Activated naive CD4-positive, alpha-beta T cell treated with anti-CD3 and anti-CD28 coated beads, Interleukin-2, amount 10 ng/mL, durations not matched to agents 7 days and 5 days (primary cell): ENCODE results near the gene CADM1.

Experiments
- CTCF ChIA-PET: fragments of 350-600 bp; sonication (Branson Sonifier 250); formaldehyde crosslinking; loops from one replicate; lab custom pipeline; 2021; ENCODE audit warnings: antibody characterized with exemption; lab: Charles Lee
- DNase-seq: peaks from one replicate; pipeline ENCODE4 v3.0.0-alpha.2; 2020
- H3K27ac Mint-ChIP-seq: one replicate; pipeline ENCODE4 v1.8.0; 2021; ENCODE audit warnings: mild to moderate bottlenecking, moderate library complexity, mixed read lengths
- H3K27me3 Mint-ChIP-seq: one replicate; pipeline ENCODE4 v1.8.0; 2021; ENCODE audit warnings: mild to moderate bottlenecking, mixed read lengths
- H3K36me3 Mint-ChIP-seq: one replicate; pipeline ENCODE4 v1.8.0; 2021; ENCODE audit warnings: mixed read lengths
- H3K4me1 Mint-ChIP-seq: one replicate; pipeline ENCODE4 v1.8.0; 2021; ENCODE audit warnings: mixed read lengths
- H3K4me3 Mint-ChIP-seq: one replicate; pipeline ENCODE4 v1.8.0; 2021; ENCODE audit warnings: mild to moderate bottlenecking, moderate library complexity, mixed read lengths
- H3K9me3 Mint-ChIP-seq: one replicate; pipeline ENCODE4 v1.8.0; 2021; ENCODE audit warnings: mixed read lengths

Gene CADM1

GRCh38 chr11:115525531-115526006, 21.4 kb upstream of the CADM1 start:
- DNase-seq = no peak
- no peaks in the 10 kb centered on the region for H3K4me1 Mint-ChIP-seq
- H3K27me3 Mint-ChIP-seq = no peaks in the 10 kb centered on the region
- no peaks in the 10 kb centered on the region for H3K36me3 Mint-ChIP-seq
- H3K4me3 Mint-ChIP-seq = no peak overlapping the region
- H3K27ac Mint-ChIP-seq = no peak overlapping the region
- CTCF ChIA-PET = no interaction called here
- no peaks in the 10 kb centered on the region for H3K9me3 Mint-ChIP-seq

- H3K27me3 Mint-ChIP-seq = no peaks in the 10 kb centered on the region
- no peak overlapping the region for H3K27ac Mint-ChIP-seq
- H3K36me3 Mint-ChIP-seq = no peaks in the 10 kb centered on the region
- DNase-seq = no peak
- H3K4me3 Mint-ChIP-seq = no peak overlapping the region
- no peaks in the 10 kb centered on the region for H3K4me1 Mint-ChIP-seq
- no peaks in the 10 kb centered on the region for H3K9me3 Mint-ChIP-seq
- CTCF ChIA-PET = interaction anchor here (0.6 kb wide), 1 partner anchor 15 kb away, joined by 4 read pairs; no protein-coding TSS in a partner anchor
Observed at GRCh38 chr11:115524572-115524971, 20.4 kb upstream of the CADM1 start.

GRCh38 chr11:115523727-115524399, 19.6 kb upstream of the CADM1 start:
- Mint-ChIP-seq H3K4me3 (no peak overlapping the region), H3K4me1 (no peaks in the 10 kb centered on the region), H3K9me3 (no peaks in the 10 kb centered on the region), H3K27ac (no peak overlapping the region), H3K36me3 (no peaks in the 10 kb centered on the region), H3K27me3 (no peaks in the 10 kb centered on the region)
- CTCF ChIA-PET = no interaction called here
- DNase-seq = no peak

GRCh38 chr11:115522302-115522701, 18.1 kb upstream of the CADM1 start:
- H3K4me1 Mint-ChIP-seq = no peaks in the 10 kb centered on the region
- CTCF ChIA-PET = no interaction called here
- no peak for DNase-seq
- no peaks in the 10 kb centered on the region for H3K36me3 Mint-ChIP-seq
- no peaks in the 10 kb centered on the region for H3K9me3 Mint-ChIP-seq
- H3K27me3 Mint-ChIP-seq = no peaks in the 10 kb centered on the region
- no peak overlapping the region for H3K27ac Mint-ChIP-seq
- H3K4me3 Mint-ChIP-seq = no peak overlapping the region

GRCh38 chr11:115521825-115522224, 17.6 kb upstream of the CADM1 start:
- no peak overlapping the region for H3K27ac Mint-ChIP-seq
- no peaks in the 10 kb centered on the region for H3K9me3 Mint-ChIP-seq
- CTCF ChIA-PET = no interaction called here
- H3K36me3 Mint-ChIP-seq = no peaks in the 10 kb centered on the region
- DNase-seq = no peak
- no peak overlapping the region for H3K4me3 Mint-ChIP-seq
- no peaks in the 10 kb centered on the region for H3K4me1 Mint-ChIP-seq
- no peaks in the 10 kb centered on the region for H3K27me3 Mint-ChIP-seq

- no peak overlapping the region for H3K27ac Mint-ChIP-seq
- CTCF ChIA-PET = no interaction called here
- no peaks in the 10 kb centered on the region for H3K4me1 Mint-ChIP-seq
- no peak overlapping the region for H3K4me3 Mint-ChIP-seq
- DNase-seq = no peak
- no peaks in the 10 kb centered on the region for H3K9me3 Mint-ChIP-seq
- H3K27me3 Mint-ChIP-seq = no peaks in the 10 kb centered on the region
- H3K36me3 Mint-ChIP-seq = no peaks in the 10 kb centered on the region
Observed at GRCh38 chr11:115518983-115519628, 14.9 kb upstream of the CADM1 start.

GRCh38 chr11:115515647-115516395, 11.6 kb upstream of the CADM1 start:
- H3K4me3 Mint-ChIP-seq = no peak overlapping the region
- CTCF ChIA-PET = interaction anchor here (0.6 kb wide), 1 partner anchor 710 kb away, joined by 3 read pairs; no protein-coding TSS in a partner anchor
- no peak for DNase-seq
- H3K9me3 Mint-ChIP-seq = no peaks in the 10 kb centered on the region
- H3K36me3 Mint-ChIP-seq = no peaks in the 10 kb centered on the region
- no peaks in the 10 kb centered on the region for H3K4me1 Mint-ChIP-seq
- no peak overlapping the region for H3K27ac Mint-ChIP-seq
- H3K27me3 Mint-ChIP-seq = no peaks in the 10 kb centered on the region

- CTCF ChIA-PET = no interaction called here
- DNase-seq = no peak
- no peaks in the 10 kb centered on the region for H3K36me3 Mint-ChIP-seq
- H3K4me1 Mint-ChIP-seq = peaks cover 11% of the 10 kb centered on the region
- H3K4me3 Mint-ChIP-seq = no peak overlapping the region
- no peak overlapping the region for H3K27ac Mint-ChIP-seq
- H3K9me3 Mint-ChIP-seq = no peaks in the 10 kb centered on the region
- peaks cover 19% of the 10 kb centered on the region for H3K27me3 Mint-ChIP-seq
Observed at GRCh38 chr11:115506954-115507675, 2.9 kb upstream of the CADM1 start.

GRCh38 chr11:115505175-115505574, 960 bp upstream of the CADM1 start:
- no peak overlapping the region for H3K4me3 Mint-ChIP-seq

GRCh38 chr11:115503886-115504275, 334 bp downstream of the CADM1 start:
- peak overlapping the region; percentile 21 for H3K4me3 Mint-ChIP-seq
- DNase-seq = no peak
- peaks cover 18% of the 10 kb centered on the region for H3K27me3 Mint-ChIP-seq
- no peaks in the 10 kb centered on the region for H3K9me3 Mint-ChIP-seq
- H3K4me1 Mint-ChIP-seq = peaks cover 11% of the 10 kb centered on the region
- CTCF ChIA-PET = no interaction called here
- H3K27ac Mint-ChIP-seq = no peak overlapping the region
- no peaks in the 10 kb centered on the region for H3K36me3 Mint-ChIP-seq

More at GRCh38 chr11:115505175-115505574, 960 bp upstream of the CADM1 start:
- no peak for DNase-seq
- peaks cover 11% of the 10 kb centered on the region for H3K4me1 Mint-ChIP-seq
- CTCF ChIA-PET = no interaction called here
- H3K27me3 Mint-ChIP-seq = peaks cover 19% of the 10 kb centered on the region
- H3K36me3 Mint-ChIP-seq = no peaks in the 10 kb centered on the region
- H3K27ac Mint-ChIP-seq = no peak overlapping the region
- H3K9me3 Mint-ChIP-seq = no peaks in the 10 kb centered on the region

GRCh38 chr11:115503083-115503885, 931 bp downstream of the CADM1 start:
- H3K27ac Mint-ChIP-seq = no peak overlapping the region
- no peaks in the 10 kb centered on the region for H3K36me3 Mint-ChIP-seq
- peaks cover 18% of the 10 kb centered on the region for H3K27me3 Mint-ChIP-seq
- CTCF ChIA-PET = interaction anchor here (0.6 kb wide), 1 partner anchor 219 kb away, joined by 3 read pairs; no protein-coding TSS in a partner anchor
- H3K9me3 Mint-ChIP-seq = no peaks in the 10 kb centered on the region
- peak overlapping the region; percentile 21 for H3K4me3 Mint-ChIP-seq
- DNase-seq = peak; percentile 20
- peaks cover 11% of the 10 kb centered on the region for H3K4me1 Mint-ChIP-seq

- Mint-ChIP-seq H3K9me3 (no peaks in the 10 kb centered on the region), H3K27ac (no peak overlapping the region), H3K27me3 (peaks cover 18% of the 10 kb centered on the region), H3K4me1 (peaks cover 11% of the 10 kb centered on the region), H3K36me3 (no peaks in the 10 kb centered on the region), H3K4me3 (no peak overlapping the region)
- no peak for DNase-seq
- CTCF ChIA-PET = interaction anchor here (0.6 kb wide), 1 partner anchor 220 kb away, joined by 3 read pairs; no protein-coding TSS in a partner anchor
Observed at GRCh38 chr11:115502636-115503082, 1.6 kb downstream of the CADM1 start.

GRCh38 chr11:115501893-115502589, 2.2 kb downstream of the CADM1 start:
- DNase-seq = no peak
- peaks cover 11% of the 10 kb centered on the region for H3K4me1 Mint-ChIP-seq
- no peaks in the 10 kb centered on the region for H3K9me3 Mint-ChIP-seq
- no peaks in the 10 kb centered on the region for H3K36me3 Mint-ChIP-seq
- CTCF ChIA-PET = no interaction called here
- no peak overlapping the region for H3K4me3 Mint-ChIP-seq
- H3K27ac Mint-ChIP-seq = no peak overlapping the region
- H3K27me3 Mint-ChIP-seq = peaks cover 15% of the 10 kb centered on the region
